ENCODE data around the gene PARN. TPM values are rescaled to one million over a fixed set of nuclear protein-coding genes. Genes with fewer than 3 reads are reported as not detected.

The PARN gene
- polyA plus RNA-seq, 1 donor from 2014 or later: 22.3 TPM

DNA sequence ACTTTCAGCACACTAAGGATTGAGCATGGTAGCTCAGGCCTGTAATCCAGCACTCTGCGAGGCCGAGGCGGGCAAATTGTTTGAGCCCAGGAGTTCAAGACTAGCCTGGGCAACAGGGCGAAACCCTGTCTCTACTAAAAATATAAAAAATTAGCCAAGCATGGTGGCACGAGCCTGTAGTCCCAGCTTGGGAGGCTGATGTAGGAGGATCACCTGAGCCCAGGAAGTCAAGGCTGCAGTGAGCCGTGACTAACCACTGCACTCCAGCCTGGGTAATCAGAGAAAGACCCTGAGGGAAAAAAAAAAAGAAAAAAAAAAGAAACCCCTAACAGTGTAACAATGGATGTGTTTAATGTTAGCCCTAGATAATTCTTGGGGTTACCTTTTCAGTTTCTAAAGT lies 24.0 kb downstream of the PARN start:
- Histone ChIP-seq H4K20me1 (ENCODE audit: insufficient read depth) (no peaks in the 10 kb centered on the region), H3K9me3 (ENCODE audit: low read length) (no peaks in the 10 kb centered on the region), H2AFZ (ENCODE audit: low read depth, low read length) (no peak overlapping the region), H3K79me2 (replicated peaks; ENCODE audit: insufficient read depth, low read length) (no peaks in the 10 kb centered on the region), H3K27ac (ENCODE audit: low read length) (no peak overlapping the region), H3K27me3 (ENCODE audit: insufficient read depth, low read depth, low read length) (no peaks in the 10 kb centered on the region), H3K4me3 (ENCODE audit: low read length) (no peak overlapping the region), H3K4me2 (ENCODE audit: low read length) (no peak overlapping the region), H3K36me3 (ENCODE audit: insufficient read depth, low read length) (peaks cover 7% of the 10 kb centered on the region), H3F3A (ENCODE audit: insufficient read depth, low read length, poor library complexity, severe bottlenecking) (no peaks in the 10 kb centered on the region), H3K9me2 (ENCODE audit: insufficient read depth, low read length) (no peaks in the 10 kb centered on the region), H3K9ac (ENCODE audit: low read length) (no peak overlapping the region)
- TF ChIP-seq TAF1 (IDR thresholded peaks at IDR 0.05; ENCODE audit: low read depth) (no peak), EZH2 (IDR thresholded peaks at IDR 0.05; ENCODE audit: borderline replicate concordance, insufficient read depth, low read length, poor library complexity, severe bottlenecking) (no peak), MXI1 (conservative IDR thresholded peaks at IDR 0.05; ENCODE audit: poor library complexity, severe bottlenecking) (no peak), SMC3 (conservative IDR thresholded peaks at IDR 0.05; ENCODE audit: poor library complexity) (no peak), EP300 (conservative IDR thresholded peaks at IDR 0.05; ENCODE audit: poor library complexity, severe bottlenecking) (no peak), RAD21 (conservative IDR thresholded peaks at IDR 0.05) (no peak), POLR2AphosphoS5 (IDR thresholded peaks at IDR 0.05) (no peak)
- TF ChIP-seq, protein P1, sequence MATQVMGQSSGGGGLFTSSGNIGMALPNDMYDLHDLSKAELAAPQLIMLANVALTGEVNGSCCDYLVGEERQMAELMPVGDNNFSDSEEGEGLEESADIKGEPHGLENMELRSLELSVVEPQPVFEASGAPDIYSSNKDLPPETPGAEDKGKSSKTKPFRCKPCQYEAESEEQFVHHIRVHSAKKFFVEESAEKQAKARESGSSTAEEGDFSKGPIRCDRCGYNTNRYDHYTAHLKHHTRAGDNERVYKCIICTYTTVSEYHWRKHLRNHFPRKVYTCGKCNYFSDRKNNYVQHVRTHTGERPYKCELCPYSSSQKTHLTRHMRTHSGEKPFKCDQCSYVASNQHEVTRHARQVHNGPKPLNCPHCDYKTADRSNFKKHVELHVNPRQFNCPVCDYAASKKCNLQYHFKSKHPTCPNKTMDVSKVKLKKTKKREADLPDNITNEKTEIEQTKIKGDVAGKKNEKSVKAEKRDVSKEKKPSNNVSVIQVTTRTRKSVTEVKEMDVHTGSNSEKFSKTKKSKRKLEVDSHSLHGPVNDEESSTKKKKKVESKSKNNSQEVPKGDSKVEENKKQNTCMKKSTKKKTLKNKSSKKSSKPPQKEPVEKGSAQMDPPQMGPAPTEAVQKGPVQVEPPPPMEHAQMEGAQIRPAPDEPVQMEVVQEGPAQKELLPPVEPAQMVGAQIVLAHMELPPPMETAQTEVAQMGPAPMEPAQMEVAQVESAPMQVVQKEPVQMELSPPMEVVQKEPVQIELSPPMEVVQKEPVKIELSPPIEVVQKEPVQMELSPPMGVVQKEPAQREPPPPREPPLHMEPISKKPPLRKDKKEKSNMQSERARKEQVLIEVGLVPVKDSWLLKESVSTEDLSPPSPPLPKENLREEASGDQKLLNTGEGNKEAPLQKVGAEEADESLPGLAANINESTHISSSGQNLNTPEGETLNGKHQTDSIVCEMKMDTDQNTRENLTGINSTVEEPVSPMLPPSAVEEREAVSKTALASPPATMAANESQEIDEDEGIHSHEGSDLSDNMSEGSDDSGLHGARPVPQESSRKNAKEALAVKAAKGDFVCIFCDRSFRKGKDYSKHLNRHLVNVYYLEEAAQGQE (IDR thresholded peaks at IDR 0.05; ENCODE audit: borderline replicate concordance): no peak
- TF ChIP-seq, protein P2, sequence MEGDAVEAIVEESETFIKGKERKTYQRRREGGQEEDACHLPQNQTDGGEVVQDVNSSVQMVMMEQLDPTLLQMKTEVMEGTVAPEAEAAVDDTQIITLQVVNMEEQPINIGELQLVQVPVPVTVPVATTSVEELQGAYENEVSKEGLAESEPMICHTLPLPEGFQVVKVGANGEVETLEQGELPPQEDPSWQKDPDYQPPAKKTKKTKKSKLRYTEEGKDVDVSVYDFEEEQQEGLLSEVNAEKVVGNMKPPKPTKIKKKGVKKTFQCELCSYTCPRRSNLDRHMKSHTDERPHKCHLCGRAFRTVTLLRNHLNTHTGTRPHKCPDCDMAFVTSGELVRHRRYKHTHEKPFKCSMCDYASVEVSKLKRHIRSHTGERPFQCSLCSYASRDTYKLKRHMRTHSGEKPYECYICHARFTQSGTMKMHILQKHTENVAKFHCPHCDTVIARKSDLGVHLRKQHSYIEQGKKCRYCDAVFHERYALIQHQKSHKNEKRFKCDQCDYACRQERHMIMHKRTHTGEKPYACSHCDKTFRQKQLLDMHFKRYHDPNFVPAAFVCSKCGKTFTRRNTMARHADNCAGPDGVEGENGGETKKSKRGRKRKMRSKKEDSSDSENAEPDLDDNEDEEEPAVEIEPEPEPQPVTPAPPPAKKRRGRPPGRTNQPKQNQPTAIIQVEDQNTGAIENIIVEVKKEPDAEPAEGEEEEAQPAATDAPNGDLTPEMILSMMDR (IDR thresholded peaks at IDR 0.05; ENCODE audit: poor library complexity, severe bottlenecking): no peak

DNA sequence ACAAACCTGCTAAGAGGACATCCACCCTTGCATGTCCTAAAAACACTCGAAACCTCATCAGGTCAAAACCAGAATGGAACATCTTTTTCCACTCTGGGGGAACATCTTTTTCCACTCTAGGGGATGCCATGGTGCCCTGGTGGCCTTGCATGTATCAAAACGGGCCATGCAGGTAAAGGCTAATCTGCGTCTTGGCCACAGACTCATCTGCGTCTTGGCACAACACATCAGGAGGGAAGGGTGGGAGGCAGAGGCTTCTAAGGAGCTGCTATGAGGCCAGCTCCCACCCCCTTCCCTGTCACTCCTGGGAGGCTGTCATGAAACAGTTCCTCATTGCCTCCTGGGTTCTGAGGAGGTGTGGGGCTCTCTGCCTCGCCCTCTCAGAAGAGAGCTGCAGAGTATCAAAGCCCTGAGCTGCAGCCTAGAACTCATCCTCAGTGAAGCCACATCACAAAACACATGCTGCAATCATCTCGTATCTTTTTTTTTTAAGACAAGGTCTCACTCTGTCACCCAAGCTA lies 27.6 kb downstream of the PARN start:
- Histone ChIP-seq H3K27ac (ENCODE audit: low read length) (no peak overlapping the region), H3K9me3 (ENCODE audit: low read length) (no peaks in the 10 kb centered on the region), H3K4me3 (ENCODE audit: low read length) (no peak overlapping the region), H3K79me2 (replicated peaks; ENCODE audit: insufficient read depth, low read length) (no peaks in the 10 kb centered on the region), H4K20me1 (ENCODE audit: insufficient read depth) (no peaks in the 10 kb centered on the region), H2AFZ (ENCODE audit: low read depth, low read length) (no peak overlapping the region), H3K4me2 (ENCODE audit: low read length) (no peak overlapping the region), H3K9ac (ENCODE audit: low read length) (no peak overlapping the region), H3F3A (ENCODE audit: insufficient read depth, low read length, poor library complexity, severe bottlenecking) (no peaks in the 10 kb centered on the region), H3K27me3 (ENCODE audit: insufficient read depth, low read depth, low read length) (no peaks in the 10 kb centered on the region), H3K36me3 (ENCODE audit: insufficient read depth, low read length) (peaks cover 7% of the 10 kb centered on the region), H3K9me2 (ENCODE audit: insufficient read depth, low read length) (no peaks in the 10 kb centered on the region)
- no peak for TF ChIP-seq POLR2AphosphoS5 (IDR thresholded peaks at IDR 0.05)
- no peak for TF ChIP-seq TAF1 (IDR thresholded peaks at IDR 0.05; ENCODE audit: low read depth)

DNA sequence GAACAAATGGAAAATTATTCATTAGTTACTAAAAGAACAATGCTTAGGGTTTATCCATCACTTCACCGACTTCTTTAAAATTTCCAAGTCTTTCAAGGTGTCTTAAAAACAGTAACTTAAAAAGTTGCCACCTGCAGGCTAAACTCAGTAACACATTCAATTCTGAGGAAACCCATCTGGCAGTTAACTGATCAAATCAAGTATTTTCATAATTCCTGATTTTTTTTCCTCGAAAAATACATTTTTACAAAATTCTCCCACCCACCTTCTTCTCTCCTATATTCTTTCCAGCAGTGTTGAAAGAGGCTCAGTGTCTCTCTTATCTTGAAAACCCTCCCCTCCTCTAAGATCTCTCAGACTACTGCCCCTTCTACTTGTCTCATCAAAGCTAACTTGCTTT lies 29.9 kb downstream of the PARN start:
- peaks cover 7% of the 10 kb centered on the region for H3K36me3 ChIP-seq (ENCODE audit: insufficient read depth, low read length)
- H3K9me3 ChIP-seq (ENCODE audit: low read length): no peaks in the 10 kb centered on the region
- no peak overlapping the region for H3K4me3 ChIP-seq (ENCODE audit: low read length)
- H3F3A ChIP-seq (ENCODE audit: insufficient read depth, low read length, poor library complexity, severe bottlenecking): no peaks in the 10 kb centered on the region
- H3K4me2 ChIP-seq (ENCODE audit: low read length): no peak overlapping the region
- no peak overlapping the region for H2AFZ ChIP-seq (ENCODE audit: low read depth, low read length)
- no peak overlapping the region for H3K27ac ChIP-seq (ENCODE audit: low read length)
- H3K27me3 ChIP-seq (ENCODE audit: insufficient read depth, low read depth, low read length): no peaks in the 10 kb centered on the region
- H3K79me2 ChIP-seq (replicated peaks; ENCODE audit: insufficient read depth, low read length): no peaks in the 10 kb centered on the region
- TF ChIP-seq RAD21 (conservative IDR thresholded peaks at IDR 0.05) (peak; percentile 52), SMC3 (conservative IDR thresholded peaks at IDR 0.05; ENCODE audit: poor library complexity) (peak; percentile 68), POLR2AphosphoS5 (IDR thresholded peaks at IDR 0.05) (no peak), EP300 (conservative IDR thresholded peaks at IDR 0.05; ENCODE audit: poor library complexity, severe bottlenecking) (no peak)
- TF ChIP-seq, protein P2 (IDR thresholded peaks at IDR 0.05; ENCODE audit: poor library complexity, severe bottlenecking): peak; percentile 60
- TF ChIP-seq, protein P1 (IDR thresholded peaks at IDR 0.05; ENCODE audit: borderline replicate concordance): no peak
- H3K9ac ChIP-seq (ENCODE audit: low read length): no peak overlapping the region
- no peaks in the 10 kb centered on the region for H4K20me1 ChIP-seq (ENCODE audit: insufficient read depth)
- H3K9me2 ChIP-seq (ENCODE audit: insufficient read depth, low read length): no peaks in the 10 kb centered on the region

Data from neural cell (in vitro differentiated cells).